GM12872 (cell line): Measurements from ENCODE around the gene DNM1L.

Experiments
- CTCF ChIP-seq: IDR thresholded peaks from 3 replicates; pipeline ENCODE4 v1.5.1; 2011; ENCODE audit warnings: low read depth, mild to moderate bottlenecking, low read length, moderate library complexity; ENCODE audit not compliant: insufficient read depth

Gene DNM1L

GRCh38 chr12:32679091-32679919 lies at the start of gene DNM1L:
DNM1L (plus strand) TSS chr12:32679301; CDS start chr12:32679364, 63 bp downstream.
- no peak for TF ChIP-seq CTCF

GRCh38 chr12:32641287-32641901 lies 37.7 kb upstream of the DNM1L start:
- no peak for TF ChIP-seq CTCF

GRCh38 chr12:32644431-32644830 lies 34.7 kb upstream of the DNM1L start:
- no peak for TF ChIP-seq CTCF

- TF ChIP-seq CTCF: no peak
These were observed 31.8 kb upstream of the DNM1L start for GRCh38 chr12:32647275-32647674.

GRCh38 chr12:32650508-32650907 lies 28.6 kb upstream of the DNM1L start:
- no peak for TF ChIP-seq CTCF

GRCh38 chr12:32651151-32651955 lies 27.7 kb upstream of the DNM1L start:
- no peak for TF ChIP-seq CTCF

- no peak for TF ChIP-seq CTCF
These were observed 27.2 kb upstream of the DNM1L start for GRCh38 chr12:32651956-32652210.
